MM.1S (cell line): Measurements from ENCODE around the gene GNG3.

Source experiments
- CTCF ChIP-seq: fragments of 300-600 bp; sonication (generic); IDR thresholded peaks from 2 replicates; pipeline ENCODE4 v1.5.1; 2016; ENCODE audit warnings: antibody characterized with exemption, low read length, mixed read lengths
- EZH2 ChIP-seq: fragments of 300-600 bp; sonication (generic); optimal IDR thresholded peaks from 2 replicates; pipeline ENCODE3; 2017; ENCODE audit warnings: low read depth, mild to moderate bottlenecking, antibody characterized with exemption, low read length, mixed read lengths
- EZH2phosphoT487 ChIP-seq: fragments of 300-600 bp; sonication (generic); IDR thresholded peaks from 2 replicates; pipeline ENCODE4 v1.6.1; 2018; ENCODE audit warnings: antibody characterized with exemption, low read length

GRCh38 chr11:62727165-62727871 lies 19.8 kb downstream of the GNG3 start, which contains the start of gene HNRNPUL2:
- peak; percentile 7; the same call in 1 of the 2 replicates for TF ChIP-seq CTCF
- no peak for TF ChIP-seq EZH2
- TF ChIP-seq EZH2phosphoT487 = no peak
